Motor neuron (in vitro differentiated cells): ENCODE measurements around the gene NSL1. TPM values are rescaled to one million over a fixed set of nuclear protein-coding genes. Genes with fewer than 3 reads are reported as not detected.
"Not testable (repeated sequence)": the region's sequence is repeated elsewhere in the genome, so short reads cannot be mapped to it uniquely, and the experiment has no call there.

Source experiments
- ATAC-seq, 8 experiments: fragments of 200-7000 bp; cut with Tn5 transposase; replicated peaks in 6 of 8; 2 replicates each; pipeline ENCODE4 v1.8.0; 2021; ENCODE audit warnings: mild to moderate bottlenecking in 8 of 8, moderate library complexity in 8 of 8
- H3K27ac ChIP-seq, 2 donors: fragments of 250-450 bp; sonication (Bioruptor Pico); 2 replicates each; pipeline ENCODE4 v1.9.0; 2021; ENCODE audit warnings: antibody characterized with exemption in 2 of 2, mild to moderate bottlenecking in 2 of 2, moderate library complexity in 1 of 2
- H3K4me1 ChIP-seq, 2 donors: fragments of 250-450 bp; sonication (Bioruptor Pico); replicated peaks in 1 of 2; 2 replicates each; pipeline ENCODE4 v1.6.1; 2021; ENCODE audit warnings: antibody characterized with exemption in 2 of 2, mild to moderate bottlenecking in 2 of 2, moderate library complexity in 1 of 2
- H3K4me3 ChIP-seq, 5 donors: fragments of 250-450 bp; sonication (Bioruptor Pico); 2 replicates each; pipeline ENCODE4 v1.9.0; 2021; ENCODE audit warnings: antibody characterized with exemption in 5 of 5, mild to moderate bottlenecking in 5 of 5, moderate library complexity in 4 of 5
- WGBS, 10 experiments: fragments of 450-650 bp; shearing (Covaris generic); methylation state at CpG; one replicate each; pipeline ENCODE4 v1.0.0; 2022; 5-methylcytosine and 5-hydroxymethylcytosine counted together
- in situ Hi-C, 9 experiments: fragments of 400-800 bp; cut with MboI; loops; one replicate each; pipeline ENCODE4 v1.15.0; 2021; ENCODE audit warnings: low sequenced_read_pairs in 9 of 9, low pct_unique_long_range_greater_than_20kb in 2 of 9; ENCODE audit not compliant: unreplicated experiment in 9 of 9
- total RNA-seq, 8 experiments: library from RNA; unstranded; fragments of 300-600 nt; gene quantifications; 2 replicates each; pipeline versions ENCODE4 v1.2.3 to v1.2.4, GENCODE V29; 2022

Gene NSL1
- total RNA-seq, 8 experiments from 2014 or later = 13.7 to 47.6 (median 35.1) TPM

GRCh38 chr1:212779086-212779485 lies 12.5 kb downstream of the NSL1 start:
- H3K4me1 ChIP-seq = not testable (repeated sequence)
- in situ Hi-C loops = loop anchor here in 2 of 9 experiments (25.0 kb wide), 1 partner anchor 292 kb away; no protein-coding TSS in a partner anchor

GRCh38 chr1:212777151-212777550 lies 14.4 kb downstream of the NSL1 start:
- H3K27ac ChIP-seq = no peak overlapping the region
- H3K4me3 ChIP-seq = no peak overlapping the region
- no peaks in the 10 kb centered on the region for H3K4me1 ChIP-seq
- 67 to 100% (median 91%) methylated on average over 2 to 3 of the region's 3 CpGs for WGBS, 10 experiments
- in situ Hi-C loops = loop anchor here in 2 of 9 experiments (25.0 kb wide), 1 partner anchor 290 kb away; no protein-coding TSS in a partner anchor
- no peak for ATAC-seq

More at GRCh38 chr1:212779086-212779485, 12.5 kb downstream of the NSL1 start:
- no CpG with 5 or more reads among the region's 32 CpGs for WGBS, 10 experiments
- not testable (repeated sequence) for H3K4me3 ChIP-seq, ATAC-seq, H3K27ac ChIP-seq

- in situ Hi-C loops = loop anchor here in 2 of 9 experiments (25.0 kb wide), 1 partner anchor 288 kb away; no protein-coding TSS in a partner anchor
- no peaks in the 10 kb centered on the region for H3K4me1 ChIP-seq
- no peak for ATAC-seq
Observed at GRCh38 chr1:212775241-212775640, 16.3 kb downstream of the NSL1 start.

GRCh38 chr1:212774584-212774983 lies 17.0 kb downstream of the NSL1 start:
- Histone ChIP-seq H3K4me3 (no peak overlapping the region), H3K27ac (no peak overlapping the region), H3K4me1 (no peaks in the 10 kb centered on the region)
- in situ Hi-C loops = loop anchor here in 1 of 9 experiments (25.0 kb wide), 1 partner anchor 287 kb away; no protein-coding TSS in a partner anchor
- WGBS, 10 experiments = 20 to 100% (median 88%) methylated on average over 1 to 2 of the region's 2 CpGs; no CpG with 5 or more reads in 2 of the 10 experiments
- ATAC-seq = no peak

More at GRCh38 chr1:212775241-212775640, 16.3 kb downstream of the NSL1 start:
- H3K4me3 ChIP-seq = no peak overlapping the region
- no peak overlapping the region for H3K27ac ChIP-seq

- WGBS, 10 experiments = 65 to 100% (median 97%) methylated on average over 1 to 2 of the region's 2 CpGs
Observed at GRCh38 chr1:212773011-212773410, 18.6 kb downstream of the NSL1 start.

GRCh38 chr1:212771341-212771740 lies 20.2 kb downstream of the NSL1 start:
- H3K4me1 ChIP-seq = no peaks in the 10 kb centered on the region
- H3K4me3 ChIP-seq = no peak overlapping the region
- no peak overlapping the region for H3K27ac ChIP-seq
- no peak for ATAC-seq
- in situ Hi-C loops = loop anchor here in 1 of 9 experiments (25.0 kb wide), 1 partner anchor 284 kb away; no protein-coding TSS in a partner anchor

More at GRCh38 chr1:212773011-212773410, 18.6 kb downstream of the NSL1 start:
- ATAC-seq = no peak
- in situ Hi-C loops = loop anchor here in 1 of 9 experiments (25.0 kb wide), 1 partner anchor 286 kb away; no protein-coding TSS in a partner anchor
- no peak overlapping the region for H3K4me3 ChIP-seq
- no peaks in the 10 kb centered on the region for H3K4me1 ChIP-seq
- no peak overlapping the region for H3K27ac ChIP-seq

- in situ Hi-C loops = loop anchor here in 1 of 9 experiments (25.0 kb wide), 1 partner anchor 282 kb away; no protein-coding TSS in a partner anchor
- Histone ChIP-seq H3K4me1 (no peaks in the 10 kb centered on the region), H3K27ac (no peak overlapping the region), H3K4me3 (no peak overlapping the region)
- 33 to 100% (median 80%) methylated on average over 1 of the region's 1 CpG; no CpG with 5 or more reads in 1 of the 10 experiments for WGBS, 10 experiments
- no peak for ATAC-seq
Observed at GRCh38 chr1:212769459-212770167, 22.0 kb downstream of the NSL1 start.

- not testable (repeated sequence) for H3K4me3 ChIP-seq, ATAC-seq, H3K27ac ChIP-seq, H3K4me1 ChIP-seq
- 0 to 95% (median 50%) methylated on average over 1 to 2 of the region's 2 CpGs; no CpG with 5 or more reads in 1 of the 10 experiments for WGBS, 10 experiments
- in situ Hi-C loops = loop anchor here in 1 of 9 experiments (25.0 kb wide), 1 partner anchor 280 kb away; no protein-coding TSS in a partner anchor
Observed at GRCh38 chr1:212766825-212767224, 24.8 kb downstream of the NSL1 start.

GRCh38 chr1:212764718-212765281 lies 26.8 kb downstream of the NSL1 start:
- H3K27ac ChIP-seq, H3K4me1 ChIP-seq, H3K4me3 ChIP-seq, ATAC-seq: not testable (repeated sequence)
- in situ Hi-C loops = loop anchor here in 1 of 9 experiments (25.0 kb wide), 1 partner anchor 277 kb away; no protein-coding TSS in a partner anchor
- WGBS, 10 experiments = 83 to 100% (median 100%) methylated on average over 1 of the region's 1 CpG; no CpG with 5 or more reads in 4 of the 10 experiments

GRCh38 chr1:212762839-212763238 lies 28.7 kb downstream of the NSL1 start:
- Histone ChIP-seq H3K4me1 (no peaks in the 10 kb centered on the region), H3K27ac (no peak overlapping the region), H3K4me3 (no peak overlapping the region)
- in situ Hi-C loops = loop anchor here in 1 of 9 experiments (25.0 kb wide), 1 partner anchor 276 kb away; no protein-coding TSS in a partner anchor
- WGBS, 10 experiments = 80 to 100% (median 97%) methylated on average over 1 to 8 of the region's 9 CpGs; no CpG with 5 or more reads in 2 of the 10 experiments
- no peak for ATAC-seq

- Histone ChIP-seq H3K27ac (no peak overlapping the region), H3K4me1 (no peaks in the 10 kb centered on the region), H3K4me3 (no peak overlapping the region)
- 88 to 100% (median 98%) methylated on average over 1 to 4 of the region's 4 CpGs for WGBS, 10 experiments
- ATAC-seq = no peak
- in situ Hi-C loops = loop anchor here in 1 of 9 experiments (25.0 kb wide), 1 partner anchor 275 kb away; no protein-coding TSS in a partner anchor
Observed at GRCh38 chr1:212762234-212762633, 29.3 kb downstream of the NSL1 start.

- 96 to 100% (median 100%) methylated on average over 1 to 9 of the region's 10 CpGs; no CpG with 5 or more reads in 6 of the 10 experiments for WGBS, 10 experiments
Observed at GRCh38 chr1:212760126-212760823, 31.3 kb downstream of the NSL1 start.

More at GRCh38 chr1:212760126-212760823, 31.3 kb downstream of the NSL1 start:
- in situ Hi-C loops = loop anchor here in 1 of 9 experiments (25.0 kb wide), 1 partner anchor 273 kb away; no protein-coding TSS in a partner anchor
- Histone ChIP-seq H3K27ac (no peak overlapping the region), H3K4me1 (no peaks in the 10 kb centered on the region), H3K4me3 (no peak overlapping the region)
- ATAC-seq = peak in 3 of 8 experiments; percentile 60 to 78 (median 68)
